AG10803 (cell line): ENCODE measurements around the gene PDIA5.

ENCODE experiments used
- DNase-seq: peaks from one replicate; pipeline ENCODE4 v3.0.0; 2010; ENCODE audit warnings: low read depth
- H3K4me3 ChIP-seq: 2 replicates; pipeline ENCODE4 v1.5.1; 2011; ENCODE audit warnings: mild to moderate bottlenecking, low read length, control low read depth
- TF ChIP-seq, protein P1 (sequence below): conservative IDR thresholded peaks from 2 replicates; pipeline ENCODE4 v1.5.1; 2011; ENCODE audit warnings: mild to moderate bottlenecking, low read length, control low read depth, inconsistent platforms

PDIA5 gene

DNA sequence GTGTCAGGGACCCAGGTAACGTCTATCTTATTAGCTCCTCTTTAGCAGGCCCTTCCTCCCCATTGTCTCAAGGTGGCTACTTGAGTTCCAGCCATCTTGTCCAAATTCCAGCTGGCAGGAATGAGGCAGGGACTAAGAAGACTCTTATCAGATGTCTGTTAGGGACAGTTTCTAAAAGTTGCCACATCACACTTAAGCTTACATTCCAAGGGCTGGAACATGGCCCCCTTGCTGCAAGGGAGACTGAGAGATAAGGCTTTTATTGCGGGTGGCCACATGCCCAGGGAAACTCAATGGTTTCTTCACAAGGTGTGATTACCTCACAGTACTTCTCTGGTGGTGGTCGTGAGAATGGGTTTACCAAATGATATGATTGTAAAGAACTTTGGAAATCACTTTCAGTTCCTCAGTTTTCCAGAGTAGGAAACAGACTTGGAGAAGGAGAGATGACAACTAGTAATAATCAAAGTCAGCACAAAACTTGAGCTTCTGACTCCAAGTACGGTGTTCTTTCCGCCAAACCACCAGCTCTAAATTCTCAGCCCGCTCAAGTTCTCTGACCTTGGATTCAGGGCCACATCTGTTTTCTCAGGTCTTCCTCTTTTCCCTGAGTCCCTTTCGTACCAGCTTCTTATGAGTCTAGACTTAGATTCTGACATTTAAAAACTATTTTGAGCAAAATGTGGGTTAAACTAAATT lies 14.2 kb downstream of the PDIA5 start:
- TF ChIP-seq, protein P1, sequence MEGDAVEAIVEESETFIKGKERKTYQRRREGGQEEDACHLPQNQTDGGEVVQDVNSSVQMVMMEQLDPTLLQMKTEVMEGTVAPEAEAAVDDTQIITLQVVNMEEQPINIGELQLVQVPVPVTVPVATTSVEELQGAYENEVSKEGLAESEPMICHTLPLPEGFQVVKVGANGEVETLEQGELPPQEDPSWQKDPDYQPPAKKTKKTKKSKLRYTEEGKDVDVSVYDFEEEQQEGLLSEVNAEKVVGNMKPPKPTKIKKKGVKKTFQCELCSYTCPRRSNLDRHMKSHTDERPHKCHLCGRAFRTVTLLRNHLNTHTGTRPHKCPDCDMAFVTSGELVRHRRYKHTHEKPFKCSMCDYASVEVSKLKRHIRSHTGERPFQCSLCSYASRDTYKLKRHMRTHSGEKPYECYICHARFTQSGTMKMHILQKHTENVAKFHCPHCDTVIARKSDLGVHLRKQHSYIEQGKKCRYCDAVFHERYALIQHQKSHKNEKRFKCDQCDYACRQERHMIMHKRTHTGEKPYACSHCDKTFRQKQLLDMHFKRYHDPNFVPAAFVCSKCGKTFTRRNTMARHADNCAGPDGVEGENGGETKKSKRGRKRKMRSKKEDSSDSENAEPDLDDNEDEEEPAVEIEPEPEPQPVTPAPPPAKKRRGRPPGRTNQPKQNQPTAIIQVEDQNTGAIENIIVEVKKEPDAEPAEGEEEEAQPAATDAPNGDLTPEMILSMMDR: no peak
- H3K4me3 ChIP-seq: no peak overlapping the region

DNA sequence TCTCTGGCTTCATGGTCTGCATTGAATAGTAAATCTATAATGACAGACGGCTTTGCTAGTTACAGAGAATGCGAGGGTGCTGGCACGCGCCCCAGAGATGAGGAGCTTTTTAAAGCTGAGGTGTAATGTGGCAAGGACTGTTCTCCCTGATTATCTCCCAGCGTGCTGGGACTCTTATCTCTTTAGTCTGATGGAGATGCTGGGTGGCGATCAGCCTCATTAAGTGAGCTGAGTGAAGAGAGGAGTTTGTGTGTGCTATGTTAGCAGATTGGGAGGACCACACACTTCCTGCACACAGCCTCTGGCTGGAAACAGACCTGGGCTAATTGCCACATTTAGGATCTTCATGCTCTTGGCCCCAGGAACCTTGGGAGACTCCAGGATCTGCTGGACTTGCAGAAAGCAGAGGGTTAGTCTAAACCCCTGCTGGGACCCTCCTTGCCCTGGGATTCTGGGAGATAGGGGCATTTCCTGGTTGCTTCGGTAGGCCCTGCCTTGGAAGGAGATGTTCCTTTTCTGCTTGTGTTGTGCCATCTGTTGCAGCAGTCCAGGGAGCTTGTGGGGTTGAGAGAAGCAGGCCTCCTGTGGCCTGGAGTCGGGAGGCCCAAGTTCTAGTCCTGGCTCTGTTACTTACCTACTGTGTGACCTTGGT lies 15.0 kb downstream of the PDIA5 start:
- TF ChIP-seq, protein P1: no peak
- no peak for DNase-seq
- no peak overlapping the region for H3K4me3 ChIP-seq

More for the DNA sequence above, 14.2 kb downstream of the PDIA5 start:
- no peak for DNase-seq

DNA sequence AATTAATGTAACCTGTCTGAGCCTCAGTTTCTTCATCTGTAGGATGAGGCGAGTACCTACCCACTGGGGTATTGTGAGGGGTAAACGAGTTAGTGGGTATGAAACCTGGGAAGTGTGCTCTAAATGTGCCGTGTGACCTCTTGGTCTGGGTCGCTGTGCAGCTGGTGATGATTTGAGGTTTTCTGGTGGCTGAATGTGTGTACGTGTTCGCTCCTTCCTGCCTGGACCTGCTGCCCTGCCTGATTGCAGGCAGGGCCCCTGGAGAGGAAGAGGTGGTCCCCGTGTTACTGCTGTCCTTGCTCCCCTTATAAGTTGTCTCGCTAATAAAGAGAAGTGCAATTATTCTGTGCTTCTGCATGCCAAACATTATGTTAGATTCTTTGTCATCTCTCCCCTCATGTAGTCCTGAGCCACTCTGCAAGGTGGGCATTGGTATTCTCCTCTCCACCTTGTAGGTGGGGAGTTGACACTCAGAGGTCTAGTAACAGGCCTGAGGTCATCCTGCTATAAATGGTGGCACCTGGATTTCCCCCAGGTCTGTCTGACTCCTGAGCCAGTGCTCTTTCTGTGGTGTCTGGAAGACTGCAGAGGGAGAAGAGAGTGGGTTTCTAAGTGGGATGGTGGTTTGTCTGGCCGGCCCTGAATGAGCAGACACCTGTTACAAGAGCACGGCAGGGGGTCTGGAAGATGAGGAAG lies 15.7 kb downstream of the PDIA5 start:
- TF ChIP-seq, protein P1: no peak
- H3K4me3 ChIP-seq: no peak overlapping the region
- no peak for DNase-seq

DNA sequence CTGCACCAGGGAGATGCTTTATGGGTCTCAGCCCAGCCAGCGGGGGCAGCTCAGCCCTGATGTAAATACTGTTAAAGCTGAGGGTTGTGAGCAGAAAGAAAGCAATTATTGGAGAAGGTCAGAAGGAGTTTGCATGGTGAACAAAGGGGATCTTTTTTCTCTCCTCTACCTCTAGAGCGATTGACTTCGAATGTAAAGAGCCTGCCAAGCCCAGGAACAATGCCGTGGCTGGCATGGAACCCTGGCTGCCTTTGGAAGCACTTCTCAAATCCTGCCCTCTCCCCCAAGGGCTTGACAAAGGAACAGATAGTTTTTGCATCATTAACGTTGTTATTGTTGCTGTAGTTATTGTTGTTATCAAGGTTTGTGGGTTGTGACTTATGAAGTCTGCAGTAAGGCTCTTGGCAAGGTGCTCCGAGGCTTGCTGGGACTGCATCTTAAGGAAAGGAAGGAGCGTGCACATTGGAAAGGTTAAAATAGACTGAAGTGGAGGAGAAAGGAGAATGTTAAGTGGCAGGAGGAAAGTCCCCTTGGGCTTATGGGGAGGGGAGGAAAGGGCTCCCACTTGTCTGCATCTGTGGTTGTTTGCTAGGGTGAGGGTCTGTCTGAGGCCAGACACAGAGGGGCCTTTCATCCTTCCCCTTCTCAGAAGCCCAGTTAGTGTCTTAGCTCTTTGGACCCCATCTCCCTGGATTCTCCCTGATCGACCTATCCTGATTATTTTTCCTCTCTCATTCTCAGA lies 16.7 kb downstream of the PDIA5 start:
- no peak for DNase-seq
- TF ChIP-seq, protein P1: no peak
- no peak overlapping the region for H3K4me3 ChIP-seq

DNA sequence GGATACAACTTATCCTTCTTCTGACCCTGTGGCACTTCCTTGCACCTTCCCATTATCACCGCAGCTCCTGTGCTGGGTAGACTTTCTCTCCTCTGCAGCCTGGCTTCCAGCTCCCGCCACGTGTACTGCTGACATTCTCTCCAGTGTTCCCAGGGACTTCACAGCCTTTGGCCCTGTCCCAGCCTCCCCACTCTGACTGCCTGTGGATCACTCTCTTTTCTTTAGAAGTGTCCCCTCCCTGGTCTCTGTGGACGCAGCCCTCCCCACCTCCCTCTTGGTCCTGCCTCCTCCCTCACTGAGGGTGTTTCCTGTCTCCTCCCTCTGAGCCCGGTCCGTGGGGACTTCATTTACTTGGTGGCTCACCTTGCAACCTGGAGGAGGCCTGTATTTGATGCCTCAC lies 17.4 kb downstream of the PDIA5 start:
- DNase-seq: no peak
- TF ChIP-seq, protein P1: no peak
- no peak overlapping the region for H3K4me3 ChIP-seq

DNA sequence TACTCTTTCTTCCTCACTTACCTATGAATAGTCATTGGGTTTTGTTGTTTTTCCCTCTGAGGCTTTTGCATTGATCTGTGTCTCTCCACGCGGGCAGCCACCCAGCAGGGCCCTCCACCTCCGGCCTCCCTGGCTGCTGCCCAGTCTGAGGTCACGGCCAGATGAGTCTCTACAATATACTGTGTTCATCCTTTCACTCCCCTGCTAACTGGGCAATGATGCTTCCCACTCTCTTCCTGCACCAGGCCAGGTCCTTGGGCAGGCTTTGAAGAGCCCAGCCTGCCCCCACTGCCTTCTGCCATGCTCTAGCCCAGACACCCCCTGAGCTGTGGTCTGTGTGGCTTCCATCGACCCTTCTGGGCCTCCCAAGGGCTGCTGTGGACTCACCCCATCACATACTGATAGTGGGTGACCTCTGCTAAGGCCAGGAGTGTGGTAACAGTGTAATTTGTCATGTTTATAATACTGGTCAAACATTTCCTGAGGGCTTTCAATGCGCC lies 18.0 kb downstream of the PDIA5 start:
- DNase-seq: no peak
- TF ChIP-seq, protein P1: no peak
- H3K4me3 ChIP-seq: no peak overlapping the region
